ENCODE data around the gene RBM26. TPM values are rescaled to one million over a fixed set of nuclear protein-coding genes. Genes with fewer than 3 reads are reported as not detected.

RBM26 gene, protein sequence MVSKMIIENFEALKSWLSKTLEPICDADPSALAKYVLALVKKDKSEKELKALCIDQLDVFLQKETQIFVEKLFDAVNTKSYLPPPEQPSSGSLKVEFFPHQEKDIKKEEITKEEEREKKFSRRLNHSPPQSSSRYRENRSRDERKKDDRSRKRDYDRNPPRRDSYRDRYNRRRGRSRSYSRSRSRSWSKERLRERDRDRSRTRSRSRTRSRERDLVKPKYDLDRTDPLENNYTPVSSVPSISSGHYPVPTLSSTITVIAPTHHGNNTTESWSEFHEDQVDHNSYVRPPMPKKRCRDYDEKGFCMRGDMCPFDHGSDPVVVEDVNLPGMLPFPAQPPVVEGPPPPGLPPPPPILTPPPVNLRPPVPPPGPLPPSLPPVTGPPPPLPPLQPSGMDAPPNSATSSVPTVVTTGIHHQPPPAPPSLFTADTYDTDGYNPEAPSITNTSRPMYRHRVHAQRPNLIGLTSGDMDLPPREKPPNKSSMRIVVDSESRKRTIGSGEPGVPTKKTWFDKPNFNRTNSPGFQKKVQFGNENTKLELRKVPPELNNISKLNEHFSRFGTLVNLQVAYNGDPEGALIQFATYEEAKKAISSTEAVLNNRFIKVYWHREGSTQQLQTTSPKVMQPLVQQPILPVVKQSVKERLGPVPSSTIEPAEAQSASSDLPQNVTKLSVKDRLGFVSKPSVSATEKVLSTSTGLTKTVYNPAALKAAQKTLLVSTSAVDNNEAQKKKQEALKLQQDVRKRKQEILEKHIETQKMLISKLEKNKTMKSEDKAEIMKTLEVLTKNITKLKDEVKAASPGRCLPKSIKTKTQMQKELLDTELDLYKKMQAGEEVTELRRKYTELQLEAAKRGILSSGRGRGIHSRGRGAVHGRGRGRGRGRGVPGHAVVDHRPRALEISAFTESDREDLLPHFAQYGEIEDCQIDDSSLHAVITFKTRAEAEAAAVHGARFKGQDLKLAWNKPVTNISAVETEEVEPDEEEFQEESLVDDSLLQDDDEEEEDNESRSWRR
- total RNA-seq (2014; rRNA removed; shearing (Covaris generic)): 33.6 and 39.1 TPM in 2 replicates
- 77.1 and 91.1 TPM in 2 replicates for polyA plus RNA-seq (2014; cell fraction: nucleus; rRNA removed)

DNA sequence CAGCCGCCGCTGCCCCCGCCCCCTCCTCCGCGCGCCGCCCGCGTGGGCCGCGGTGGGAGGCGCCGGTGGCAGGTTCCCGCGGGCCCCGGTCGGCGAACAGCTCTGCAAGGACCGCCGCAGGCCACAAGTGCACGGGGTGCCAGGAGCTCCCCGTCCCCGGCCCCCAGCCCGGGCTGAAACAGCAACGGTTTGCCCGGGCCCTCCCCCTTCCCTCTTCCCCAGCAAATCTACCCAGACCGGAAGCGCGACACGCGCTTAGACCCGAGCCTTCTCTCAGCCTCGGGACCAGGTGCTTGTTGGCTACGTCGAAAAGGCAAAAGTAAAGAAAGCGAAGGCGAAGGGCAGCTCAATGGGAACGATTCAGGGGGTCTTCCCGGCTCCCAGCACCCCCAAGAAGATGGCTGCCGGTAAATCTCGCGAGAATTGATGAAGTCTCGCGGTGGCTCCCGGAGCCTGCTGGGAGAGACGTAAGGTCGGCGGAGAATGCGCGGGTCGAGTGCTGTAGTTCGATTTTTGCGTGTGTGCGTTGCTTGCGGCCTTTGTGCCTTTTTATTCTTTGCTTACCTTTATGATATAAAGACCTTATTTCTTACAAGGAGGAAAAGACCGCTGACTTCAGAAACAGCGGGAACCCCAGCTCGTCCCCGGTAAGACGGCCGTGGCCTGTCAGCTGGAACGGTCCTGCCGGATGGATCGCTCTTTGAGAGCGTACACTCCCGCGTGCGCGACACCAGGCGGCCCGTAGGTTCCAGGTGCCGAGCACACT, at the start of gene RBM26:
Gene RBM26, minus strand, starts transcription at position 425 of the 766 bp plus-strand sequence. CDS start 481 bp downstream, outside the sequence.
- DNase-seq (ENCODE audit: extremely low read depth, low read depth): peak; percentile 88

GRCh38 chr13:79455331-79455730, 49.3 kb upstream of the RBM26 start:
- no peak for DNase-seq (ENCODE audit: extremely low read depth, low read depth)

- no peak for DNase-seq (ENCODE audit: extremely low read depth, low read depth)
These were observed 46.3 kb upstream of the RBM26 start for GRCh38 chr13:79452239-79452913.

DNA sequence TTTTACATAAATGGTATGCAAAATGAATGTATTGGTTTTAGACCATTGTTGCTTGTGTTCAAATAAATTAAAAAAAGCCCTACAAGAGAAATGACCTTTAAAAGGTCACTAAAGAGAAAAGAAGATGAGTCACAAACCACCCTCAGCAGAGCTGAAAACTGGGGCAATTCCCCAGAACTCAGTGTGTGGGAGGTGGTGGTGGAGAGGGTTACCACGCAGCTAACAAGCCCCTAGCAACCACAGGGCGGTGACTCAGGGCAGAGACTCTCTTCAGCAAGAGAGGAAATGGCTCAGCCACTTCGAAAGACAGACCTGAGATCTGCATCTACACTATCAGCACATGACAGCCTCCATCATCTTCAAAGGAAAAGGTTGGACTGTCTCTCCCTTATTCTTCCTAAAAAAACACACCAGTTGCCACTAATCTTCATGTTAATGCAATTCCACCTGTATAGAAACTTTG, 45.5 kb upstream of the RBM26 start:
- no peak for DNase-seq (ENCODE audit: extremely low read depth, low read depth)

DNA sequence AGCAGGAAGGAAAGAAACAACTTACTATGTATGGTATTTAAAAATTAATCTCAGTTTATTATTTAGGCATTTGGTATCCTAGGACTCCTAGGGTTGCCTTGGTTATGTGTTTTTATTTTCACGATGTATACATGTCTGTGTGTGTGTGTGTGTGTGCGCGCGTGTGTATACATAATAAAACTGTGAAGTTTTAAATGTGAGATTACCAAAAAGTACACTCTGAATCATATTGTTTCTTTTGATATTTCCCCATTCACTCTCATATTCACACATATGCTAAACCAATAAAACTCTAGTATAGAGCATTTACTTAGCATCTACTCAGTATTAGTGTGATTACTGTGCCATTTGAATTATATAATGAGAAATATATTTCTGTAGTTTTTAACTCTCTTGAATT, 44.1 kb upstream of the RBM26 start:
- DNase-seq (ENCODE audit: extremely low read depth, low read depth): no peak

DNA sequence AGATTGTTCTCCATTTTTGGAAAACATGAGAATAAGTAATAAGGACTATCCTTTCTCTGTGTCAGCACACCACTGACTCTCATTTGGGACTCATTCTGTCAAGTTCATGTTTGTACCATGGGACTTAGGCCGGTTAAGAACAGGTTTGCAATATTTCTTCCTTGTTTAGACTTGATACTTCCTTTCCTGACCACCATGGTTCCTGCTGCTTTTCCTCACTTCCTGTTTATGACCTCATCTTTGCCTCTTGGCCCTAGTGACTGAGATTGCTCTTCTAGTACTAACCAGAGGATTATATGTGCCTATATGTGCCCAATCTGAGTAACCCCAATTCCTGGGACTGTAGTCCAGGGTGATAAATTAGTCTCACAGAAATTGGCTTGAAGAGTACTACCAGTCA, 42.4 kb upstream of the RBM26 start:
- no peak for DNase-seq (ENCODE audit: extremely low read depth, low read depth)

DNA sequence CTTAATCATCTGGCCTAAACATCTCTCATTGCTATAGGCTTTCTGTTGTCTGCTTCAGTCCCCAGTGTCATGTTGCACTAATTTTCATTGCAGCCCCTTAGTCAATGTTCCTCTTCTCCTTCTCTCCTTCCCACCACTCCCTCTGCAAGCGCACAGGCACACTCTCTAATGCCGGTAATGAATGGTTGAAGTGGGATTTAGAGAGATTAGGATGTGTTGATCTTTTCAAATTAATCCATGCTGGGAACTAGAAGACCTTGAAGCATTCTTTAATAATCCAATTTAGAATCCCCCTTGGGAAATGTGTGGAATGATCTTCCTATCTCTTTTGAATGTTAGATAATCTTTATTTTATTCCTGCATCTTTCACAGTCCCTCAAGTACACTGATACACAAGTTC, 41.7 kb upstream of the RBM26 start:
- no peak for DNase-seq (ENCODE audit: extremely low read depth, low read depth)

GRCh38 chr13:79447141-79447540, 41.1 kb upstream of the RBM26 start:
- DNase-seq (ENCODE audit: extremely low read depth, low read depth): no peak

GRCh38 chr13:79445968-79446645, 40.1 kb upstream of the RBM26 start:
- DNase-seq (ENCODE audit: extremely low read depth, low read depth): no peak

DNA sequence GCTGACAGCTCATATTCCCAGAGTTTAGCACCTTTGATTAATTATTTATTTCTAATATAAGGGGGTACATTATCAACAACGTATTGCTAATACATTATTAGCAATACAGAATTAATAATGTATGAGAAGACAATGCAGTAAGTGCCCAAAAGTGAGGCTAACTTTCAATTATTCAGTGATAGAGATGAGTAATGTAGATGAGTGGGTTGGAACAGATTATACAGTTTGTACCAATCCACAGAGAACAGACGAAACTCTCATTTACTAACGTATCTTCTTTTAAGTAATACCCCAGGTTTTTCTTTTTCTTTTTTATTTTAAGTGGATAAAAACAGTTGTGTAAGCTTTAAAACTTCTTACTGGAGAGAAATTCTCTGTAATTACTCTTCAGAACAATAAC, 36.7 kb upstream of the RBM26 start:
- no peak for DNase-seq (ENCODE audit: extremely low read depth, low read depth)

GRCh38 chr13:79442221-79442620, 36.2 kb upstream of the RBM26 start:
- no peak for DNase-seq (ENCODE audit: extremely low read depth, low read depth)

DNA sequence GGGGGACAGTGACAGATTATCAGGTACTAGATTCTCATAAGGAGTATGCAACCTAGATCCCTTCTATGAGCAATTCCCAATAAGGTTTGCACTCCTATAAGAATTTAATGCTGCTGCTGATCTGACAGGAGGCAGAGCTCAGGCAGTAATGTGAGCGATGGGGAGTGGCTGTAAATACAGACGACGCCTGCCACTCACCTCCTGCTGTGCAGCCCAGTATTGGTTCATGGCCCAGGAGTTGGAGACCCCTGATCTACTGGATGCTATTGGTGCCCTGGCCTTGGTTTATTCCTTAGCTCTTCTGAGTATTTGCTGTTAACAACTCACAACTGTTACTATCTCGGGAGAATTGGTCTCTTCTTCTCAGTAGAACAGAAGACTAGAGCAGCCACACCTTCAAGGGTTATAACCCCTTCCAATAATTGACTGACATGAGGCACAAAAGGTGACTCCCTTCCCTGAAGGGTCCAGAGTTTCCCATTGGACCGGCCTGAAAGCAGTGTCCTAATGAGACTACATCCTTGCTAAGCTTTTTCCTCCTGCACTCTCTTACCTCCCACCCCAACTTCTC, 35.0 kb upstream of the RBM26 start:
- no peak for DNase-seq (ENCODE audit: extremely low read depth, low read depth)

DNA sequence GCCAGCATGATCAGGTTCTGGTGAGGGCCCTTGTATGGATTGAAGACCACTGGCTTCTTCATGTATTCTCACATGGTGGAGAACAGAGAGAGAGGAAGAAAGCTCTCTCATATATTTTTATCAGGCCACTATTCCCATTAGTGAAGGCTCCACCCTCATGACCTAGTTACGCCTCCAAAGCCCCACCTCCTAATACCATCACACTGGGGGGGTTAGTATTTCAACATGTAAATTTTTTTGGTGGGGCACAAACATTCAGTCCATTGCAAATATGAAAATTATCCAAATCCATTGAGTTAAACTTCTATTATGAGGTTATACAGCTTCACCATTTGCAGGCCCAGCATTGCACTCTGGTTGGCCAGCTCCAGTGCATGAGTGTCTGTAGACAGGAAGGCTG, 33.2 kb upstream of the RBM26 start:
- no peak for DNase-seq (ENCODE audit: extremely low read depth, low read depth)

DNA sequence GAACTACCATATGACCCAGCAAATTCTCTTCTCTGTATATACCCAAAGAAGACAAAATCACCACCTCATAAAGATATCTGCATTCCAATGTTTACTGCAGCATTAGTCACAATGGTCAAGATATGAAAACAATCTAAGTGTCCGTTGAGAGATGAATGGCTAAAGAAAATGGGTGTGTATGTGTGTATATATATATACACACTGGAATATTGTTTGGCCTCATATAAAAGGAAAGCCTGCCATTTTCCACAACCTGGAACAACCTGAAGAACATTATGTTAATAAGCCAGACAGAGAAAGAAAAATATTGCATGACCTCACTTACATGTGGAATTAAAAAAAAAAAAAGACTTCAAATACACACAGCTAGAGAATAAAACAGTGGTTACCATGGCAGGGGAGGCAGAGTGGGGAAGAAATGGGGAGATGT, 29.5 kb upstream of the RBM26 start:
- no peak for DNase-seq (ENCODE audit: extremely low read depth, low read depth)

GRCh38 chr13:79434556-79434955, 28.5 kb upstream of the RBM26 start:
- no peak for DNase-seq (ENCODE audit: extremely low read depth, low read depth)

DNA sequence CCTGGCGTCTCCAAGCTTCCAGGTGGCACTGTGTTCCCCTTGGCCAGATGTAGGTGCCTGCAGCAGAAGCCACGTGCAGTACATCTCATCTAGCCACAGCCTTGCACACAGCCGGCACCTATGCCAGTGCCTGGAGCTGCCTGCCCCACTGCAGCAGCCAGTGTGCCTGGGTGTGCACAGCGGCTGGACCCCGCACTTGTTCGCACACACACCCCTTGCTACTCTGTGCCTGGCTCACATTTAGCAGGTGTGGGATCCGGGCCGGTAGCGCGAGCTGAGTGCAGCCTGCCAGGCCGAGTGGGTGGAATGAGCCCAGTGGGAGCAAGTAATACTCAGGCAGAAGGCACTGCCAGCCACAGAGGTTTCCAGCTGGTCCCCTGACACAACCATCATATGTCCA, 26.9 kb upstream of the RBM26 start:
- no peak for DNase-seq (ENCODE audit: extremely low read depth, low read depth)

DNA sequence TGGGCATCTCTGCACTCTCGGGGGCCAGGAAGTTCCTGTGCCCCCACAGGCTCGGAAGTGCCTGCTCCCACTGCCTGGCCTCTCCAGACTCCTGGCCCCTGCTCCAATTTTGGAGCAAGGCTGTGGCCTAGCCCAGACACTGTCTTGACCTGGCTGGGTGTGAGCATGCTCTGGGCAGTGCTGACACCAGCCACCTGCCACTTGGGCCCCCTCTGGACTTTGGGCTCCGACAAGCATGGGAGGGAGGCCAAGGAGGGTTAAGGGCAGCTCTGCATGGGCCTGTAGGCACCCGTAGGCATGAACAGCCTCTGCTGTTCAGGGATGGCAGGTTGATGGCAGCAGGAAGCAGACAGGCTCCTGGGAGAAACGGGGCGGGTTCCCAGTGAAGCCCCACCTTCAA, 26.0 kb upstream of the RBM26 start:
- DNase-seq (ENCODE audit: extremely low read depth, low read depth): no peak

DNA sequence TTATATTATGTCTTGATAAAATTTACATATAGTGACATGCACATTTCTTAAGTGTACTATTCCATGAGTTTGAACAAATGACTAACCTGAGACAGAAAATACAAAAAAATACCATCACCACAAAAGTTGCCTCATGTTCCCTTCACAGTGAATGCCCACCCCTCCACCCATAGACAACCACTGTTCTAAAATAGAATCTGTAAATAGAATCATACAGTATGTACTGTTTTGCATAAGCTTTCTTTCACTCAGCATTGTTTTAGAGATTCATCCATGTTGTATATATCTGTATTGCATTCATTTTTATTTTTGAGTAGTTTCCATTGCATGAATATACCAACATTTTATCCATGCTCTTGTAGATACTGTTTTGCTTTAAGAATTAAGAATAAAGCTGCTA, 23.3 kb upstream of the RBM26 start:
- no peak for DNase-seq (ENCODE audit: extremely low read depth, low read depth)

DNA sequence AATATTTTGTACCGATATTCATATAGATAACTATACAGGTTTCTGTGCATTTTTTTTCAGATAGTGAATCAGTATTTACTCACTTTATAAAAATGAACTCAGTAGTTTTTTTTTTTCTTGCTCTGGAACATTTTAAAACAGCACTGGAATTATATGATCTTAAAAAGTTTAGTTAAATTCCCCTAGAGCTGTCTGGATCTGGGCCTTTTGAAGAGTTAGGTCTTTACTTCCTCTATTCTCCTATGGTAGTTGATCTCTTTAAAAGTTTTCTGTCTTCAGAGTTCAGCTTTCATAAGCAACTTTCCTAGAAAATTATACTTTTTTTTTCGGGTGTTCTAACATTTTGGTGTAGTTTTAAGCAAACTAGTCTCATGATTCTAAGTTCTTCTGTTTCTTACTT, 21.8 kb upstream of the RBM26 start:
- no peak for DNase-seq (ENCODE audit: extremely low read depth, low read depth)
